IPS DF 4.7 (cell line): ENCODE measurements around the gene RNPS1.
"Not testable (repeated sequence)": the region's sequence is repeated elsewhere in the genome, so short reads cannot be mapped to it uniquely, and the experiment has no call there.

Source experiments
- DNase-seq: peaks from one replicate; pipeline ENCODE4 v3.0.0-alpha.2; 2013; ENCODE audit warnings: low spot score; ENCODE audit errors: extremely low read depth

Gene RNPS1

DNA sequence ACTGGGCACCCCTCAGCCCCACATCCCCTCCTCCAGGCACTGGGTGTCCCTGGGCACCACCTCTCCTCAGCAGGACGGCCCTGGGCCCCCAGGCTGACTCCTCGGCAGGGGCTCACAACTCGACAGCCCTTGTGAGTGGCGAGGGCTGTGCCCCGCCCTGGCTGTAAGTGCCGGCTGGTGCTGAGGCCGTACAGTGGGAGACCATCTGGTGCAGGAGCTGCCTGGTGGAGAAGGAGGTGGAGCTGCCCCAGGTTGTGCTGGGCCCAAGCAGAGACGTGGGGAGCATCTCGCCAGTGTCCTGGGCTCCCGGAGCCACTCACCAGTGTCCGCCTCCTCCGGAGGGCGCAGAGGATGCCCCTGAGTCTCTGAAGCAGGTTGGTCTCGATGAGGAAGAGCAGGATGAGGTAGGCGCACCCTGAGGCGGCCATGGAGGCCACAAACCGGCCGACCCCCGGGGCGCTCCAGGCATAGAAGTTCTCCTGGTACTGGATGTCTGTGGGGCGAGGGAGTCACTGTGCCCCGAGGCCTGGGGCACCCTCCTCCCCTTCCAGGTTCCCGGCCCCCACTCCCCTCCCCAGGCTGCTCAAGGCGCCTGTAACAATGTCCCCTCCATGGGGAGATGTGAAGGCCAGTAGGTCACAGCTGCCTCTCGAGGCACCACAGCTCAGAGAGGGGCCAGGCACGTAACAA, 15.1 kb upstream of the RNPS1 start:
- DNase-seq = no peak

DNA sequence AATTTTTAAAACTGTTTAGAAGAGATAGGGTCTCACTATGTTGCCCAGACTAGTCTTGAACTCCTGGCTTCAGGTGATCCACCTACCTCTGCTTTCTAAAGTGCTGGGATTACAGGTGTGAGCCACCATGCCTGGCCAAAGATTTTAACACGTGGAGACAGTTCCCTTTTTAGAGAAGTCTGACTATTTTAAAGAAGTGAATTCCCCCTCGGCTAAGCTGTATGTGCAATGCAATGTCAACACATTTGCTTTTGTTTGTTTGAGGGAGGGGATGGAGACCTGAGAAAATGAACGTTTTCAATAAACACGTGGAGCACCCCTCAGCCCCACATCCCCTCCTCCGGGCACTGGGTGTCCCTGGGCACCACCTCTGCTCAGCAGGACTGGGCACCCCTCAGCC, 14.3 kb upstream of the RNPS1 start:
- no peak for DNase-seq

DNA sequence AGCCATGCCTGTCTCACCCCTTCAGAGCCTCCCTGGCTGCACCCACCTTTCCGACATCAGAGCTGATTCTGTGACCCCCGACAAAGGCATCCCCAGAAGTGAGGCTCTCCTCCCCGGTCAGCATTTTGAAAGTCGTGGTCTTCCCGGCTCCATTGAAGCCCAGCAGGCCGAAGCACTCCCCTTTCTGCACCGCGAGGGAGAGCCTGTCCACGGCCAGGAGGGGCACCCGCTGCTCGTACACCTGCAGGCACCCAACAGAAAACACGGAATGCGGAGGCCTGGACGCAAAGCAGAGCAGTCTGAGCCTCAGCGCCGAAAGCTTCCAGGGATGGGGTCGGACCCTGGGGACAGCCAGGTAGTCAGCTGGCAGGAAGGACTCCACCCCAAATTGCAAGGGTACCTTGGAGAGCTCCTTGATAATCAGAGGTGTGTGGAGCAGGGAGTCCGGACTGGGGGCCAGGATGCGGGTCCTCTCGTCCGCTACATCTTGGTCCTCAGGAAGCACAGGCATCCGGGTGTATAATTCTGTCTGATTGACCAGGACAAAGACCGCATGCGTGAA, 13.1 kb upstream of the RNPS1 start:
- DNase-seq = no peak

DNA sequence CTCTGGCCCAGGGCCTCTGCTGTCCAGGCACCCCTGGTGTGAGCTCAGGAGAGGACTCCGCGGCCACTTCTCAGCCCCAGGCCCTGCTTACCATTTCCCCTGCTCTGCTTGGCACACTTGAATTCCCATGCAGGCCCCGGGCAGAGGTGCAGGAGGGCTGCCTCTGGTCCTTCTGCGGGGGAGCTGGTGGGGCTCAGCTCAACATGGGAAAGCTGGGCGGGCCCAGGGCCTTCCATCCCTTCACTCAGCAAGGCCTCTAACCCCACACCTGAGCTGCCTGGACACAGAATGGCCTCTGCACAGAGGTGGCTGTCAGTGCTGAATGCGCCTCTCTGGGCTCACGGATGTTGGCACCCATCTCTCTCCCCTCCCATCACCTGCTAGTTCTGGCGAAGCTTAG, 12.5 kb upstream of the RNPS1 start:
- DNase-seq = no peak

DNA sequence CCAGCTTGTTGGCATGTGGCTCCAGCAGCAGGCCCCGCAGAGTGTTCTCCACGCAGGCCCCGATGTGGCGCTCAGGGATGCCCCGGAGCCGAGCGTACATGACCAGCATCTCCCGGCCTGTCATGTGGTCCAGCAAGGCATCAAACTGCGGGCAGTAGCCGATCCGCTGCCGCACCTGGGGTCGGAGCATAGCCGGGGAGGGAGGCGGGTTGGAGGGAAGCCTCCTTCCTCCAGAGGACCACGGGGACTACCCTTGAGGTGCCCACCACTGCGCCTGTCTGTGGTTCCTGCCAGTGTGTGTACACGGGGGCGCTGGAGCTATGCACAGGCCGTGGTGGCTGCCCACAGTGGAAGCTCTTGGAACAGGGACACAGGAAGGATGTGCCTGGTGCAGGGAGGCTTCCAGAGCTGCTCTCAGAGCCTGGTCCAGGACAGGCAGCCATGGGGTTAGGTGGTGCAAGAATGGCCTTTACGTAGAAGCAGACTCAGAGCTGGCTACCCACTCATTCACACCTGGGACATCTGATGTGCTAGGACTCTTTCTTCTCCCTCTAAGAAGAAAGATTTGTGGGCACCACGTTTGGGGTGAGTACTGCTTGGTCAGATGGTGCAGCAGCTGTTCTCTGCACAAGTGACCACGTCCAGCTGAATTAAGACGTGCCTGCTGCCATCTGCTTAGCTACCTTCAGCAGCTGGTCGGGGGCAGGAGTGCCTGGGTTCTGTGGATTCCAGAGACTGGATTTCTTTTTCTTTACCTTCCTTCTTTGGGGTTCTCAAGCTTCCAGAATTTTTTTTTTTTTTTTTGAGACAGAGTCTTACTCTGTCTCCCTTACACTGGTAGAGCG, 11.3 kb upstream of the RNPS1 start:
- no peak for DNase-seq

DNA sequence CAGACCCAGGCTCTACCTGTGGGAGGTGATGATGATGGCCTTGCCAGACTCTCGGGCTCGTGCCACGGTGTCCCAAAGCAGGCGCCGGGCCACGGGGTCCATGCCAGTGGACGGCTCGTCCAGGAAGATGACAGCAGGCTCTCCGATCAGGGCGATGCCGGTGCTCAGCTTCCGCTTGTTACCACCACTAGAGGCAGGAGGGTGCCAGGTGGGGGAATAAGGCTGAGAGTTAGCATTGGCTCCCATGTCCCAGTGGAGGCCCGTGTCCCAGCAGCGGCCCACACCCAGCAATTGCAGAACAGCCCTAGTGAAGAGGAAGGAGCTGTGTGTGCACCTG, 10.3 kb upstream of the RNPS1 start:
- DNase-seq = no peak

DNA sequence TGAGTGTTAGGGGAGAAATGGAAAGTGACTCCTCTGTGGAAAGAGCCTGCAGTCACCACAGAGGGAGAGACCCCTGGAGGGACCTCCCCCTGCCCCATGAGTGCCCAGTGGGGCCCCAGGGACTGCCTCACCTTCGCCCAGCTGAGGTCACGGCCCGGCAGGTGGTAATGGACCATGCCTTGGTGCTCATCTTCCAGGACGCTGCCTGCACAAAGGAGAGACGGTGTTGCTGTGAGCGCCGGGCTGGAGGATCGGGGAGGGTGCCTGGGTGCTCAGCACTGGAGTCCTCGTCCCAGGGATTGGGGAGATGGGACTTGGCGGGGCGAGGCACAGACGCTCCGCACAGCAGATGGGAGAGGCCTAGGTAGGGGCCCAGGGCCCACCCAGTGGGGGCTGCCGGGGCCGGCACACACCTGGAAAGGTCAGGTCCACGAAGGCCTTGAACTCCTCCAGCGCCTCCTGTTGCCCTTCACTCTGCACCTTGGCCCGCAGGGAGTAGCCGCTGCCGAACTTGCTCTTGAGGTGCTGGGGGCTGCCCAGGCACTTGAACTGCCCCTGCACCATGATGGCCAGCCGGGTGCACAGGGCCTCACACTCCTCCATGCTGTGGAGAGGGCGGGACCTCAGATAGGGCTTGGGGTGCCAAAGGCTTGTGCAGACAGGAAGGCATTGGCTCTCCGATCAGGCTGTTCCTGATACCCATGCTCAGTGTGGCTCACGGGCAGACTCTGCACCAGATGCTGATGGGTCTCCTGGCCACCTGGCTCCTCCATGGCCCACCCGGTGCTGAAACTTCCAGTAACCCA, 9.7 kb upstream of the RNPS1 start:
- DNase-seq = no peak

DNA sequence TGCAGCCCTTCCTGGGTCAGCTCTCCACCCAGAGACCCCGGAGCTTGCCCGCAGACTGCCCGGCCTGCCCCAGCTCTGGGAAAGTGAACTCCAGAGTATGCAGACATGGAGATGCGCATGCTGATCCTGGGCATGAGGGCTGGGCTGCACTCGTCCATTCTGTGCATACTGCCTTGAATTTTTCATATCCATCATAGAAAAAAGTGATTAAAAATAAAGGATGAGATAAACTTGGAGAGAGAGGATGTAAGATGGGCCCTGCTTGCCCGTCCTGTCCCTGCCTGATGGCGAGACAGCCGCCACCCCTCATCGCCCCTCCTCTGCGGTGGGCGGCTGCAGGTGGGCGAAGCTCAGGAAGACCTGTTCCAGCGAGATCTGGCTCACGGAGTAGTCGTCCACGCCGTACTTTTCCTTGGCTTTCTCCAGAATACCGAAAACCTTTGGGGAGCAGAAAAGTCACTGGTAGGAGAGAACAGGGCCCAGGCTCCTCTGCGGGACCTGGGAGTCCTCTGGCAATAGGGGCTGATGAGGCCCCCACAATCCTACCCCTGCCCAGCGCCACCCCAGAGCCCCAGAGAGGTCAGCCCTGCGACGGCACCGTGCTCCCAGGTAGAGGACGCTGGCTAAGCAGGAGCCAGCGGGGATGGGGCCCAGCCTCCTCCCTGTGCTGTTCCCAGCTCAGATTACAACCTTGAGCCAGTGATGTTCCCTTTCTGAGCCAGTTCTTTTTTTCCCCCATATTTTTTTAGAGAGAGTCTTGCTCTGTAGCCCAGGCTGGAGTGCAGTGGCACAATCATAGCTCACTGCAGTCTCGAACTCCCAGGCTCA, 8.7 kb upstream of the RNPS1 start:
- no peak for DNase-seq

DNA sequence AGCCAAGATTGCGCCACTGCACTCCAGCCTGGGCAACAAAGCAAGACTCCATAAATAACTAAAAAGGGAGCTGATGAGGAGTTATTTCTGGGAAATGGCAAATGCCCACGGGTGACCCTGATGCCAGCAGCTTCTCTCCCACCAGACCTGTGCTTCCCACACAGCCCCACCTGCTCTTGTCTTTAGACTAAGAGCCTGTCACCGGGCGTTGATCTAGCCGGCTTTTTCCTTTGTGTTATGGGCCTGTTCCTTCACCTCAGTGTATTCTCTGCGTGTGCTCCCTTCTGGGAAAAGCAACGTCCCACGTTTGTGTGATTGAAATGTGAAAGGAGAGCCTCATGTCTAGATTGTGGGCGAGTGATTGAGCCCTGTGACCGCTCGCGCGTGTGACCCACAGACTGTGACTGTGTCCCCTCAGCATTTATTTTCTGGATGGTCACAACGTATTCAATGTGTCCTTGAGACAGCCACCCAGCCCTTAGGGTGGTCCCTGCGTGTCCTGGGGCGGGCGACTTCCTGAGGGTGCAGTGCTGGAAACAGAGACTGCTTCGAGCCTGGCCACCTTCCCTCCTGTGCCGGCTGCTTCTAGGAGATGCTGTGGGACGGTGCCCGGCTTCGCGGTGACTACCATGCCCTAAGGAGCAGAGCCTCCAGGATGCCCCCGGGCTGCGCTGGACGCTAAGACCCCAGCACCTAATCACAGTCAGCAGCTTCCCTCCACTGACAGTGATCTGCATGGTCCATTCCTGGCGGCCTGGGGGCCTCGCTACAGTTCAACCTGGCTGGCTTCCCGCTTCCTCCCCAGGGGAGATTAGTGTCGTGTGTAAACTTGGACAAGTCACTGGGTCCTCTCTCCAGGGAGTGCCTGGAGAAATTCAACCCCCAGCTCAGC, 7.8 kb upstream of the RNPS1 start:
- no peak for DNase-seq

DNA sequence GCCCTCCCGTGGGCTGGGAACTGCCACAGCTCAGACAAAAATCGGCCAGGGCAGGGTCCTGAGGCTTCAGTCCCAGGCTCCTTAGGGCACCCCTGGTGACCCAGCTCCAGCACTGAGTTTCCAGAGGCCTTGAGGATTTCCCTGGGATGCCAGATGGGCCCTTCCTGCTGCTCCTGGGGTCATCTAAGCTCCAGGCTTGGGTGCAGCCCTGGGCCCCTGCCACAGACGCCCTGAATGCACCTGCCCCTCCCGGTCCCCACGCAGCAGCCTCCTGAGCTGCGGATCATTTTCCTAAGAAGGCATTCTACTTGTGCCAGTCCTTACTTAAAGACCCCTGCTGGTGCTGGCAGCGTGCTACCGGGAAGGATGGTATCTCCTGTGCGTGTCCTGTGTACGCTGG, 6.0 kb upstream of the RNPS1 start:
- no peak for DNase-seq

DNA sequence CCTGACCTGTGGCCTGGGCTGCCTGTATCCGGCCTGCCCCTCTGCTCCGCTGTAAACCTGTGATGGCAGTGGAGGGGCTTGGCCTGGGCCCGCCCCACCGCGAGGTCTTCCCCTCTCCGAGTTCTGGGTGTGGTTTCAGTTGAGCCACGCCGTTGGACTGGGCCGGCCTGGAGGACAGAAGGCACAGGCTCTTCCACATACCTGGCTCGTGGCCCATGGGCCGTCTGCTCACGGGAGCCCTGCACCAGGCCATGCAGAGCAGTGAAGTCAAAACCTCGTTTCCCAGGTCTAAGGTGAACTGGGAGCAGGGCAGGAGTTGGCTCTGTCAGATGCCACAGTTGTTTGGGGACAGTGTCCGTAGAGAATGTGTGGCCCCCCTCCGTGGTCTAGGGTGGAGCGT, 5.6 kb upstream of the RNPS1 start:
- no peak for DNase-seq

DNA sequence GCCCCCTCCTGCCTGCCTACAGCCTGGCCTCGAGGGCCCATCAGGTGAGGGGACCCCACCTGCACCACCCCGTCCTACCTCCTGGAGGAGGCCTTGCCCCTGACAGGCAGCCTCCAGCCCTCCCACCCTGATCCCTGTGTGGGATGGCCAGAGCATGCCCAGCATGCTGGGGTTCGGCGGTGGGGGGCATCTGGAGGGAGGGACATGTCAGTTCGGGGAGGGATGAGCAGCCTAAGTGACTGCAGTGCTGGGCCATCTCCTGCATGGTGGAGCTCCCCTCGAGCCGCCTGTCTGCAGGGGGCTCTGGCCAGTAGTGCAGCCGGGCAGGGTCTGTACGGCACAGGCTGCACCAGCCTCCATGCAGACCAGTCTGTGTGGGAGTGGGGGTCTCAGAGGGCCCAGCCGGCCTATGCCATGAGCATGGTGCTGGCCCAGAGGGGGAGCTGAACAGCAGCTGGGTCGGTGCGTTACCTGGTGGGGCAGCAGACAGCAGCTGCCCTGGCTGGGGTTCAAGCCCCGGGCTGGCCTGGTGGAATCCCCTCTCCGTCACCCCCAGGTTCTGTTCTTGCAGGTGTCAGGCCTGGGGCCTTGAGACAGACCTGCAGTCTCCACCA, 4.0 kb upstream of the RNPS1 start:
- DNase-seq = no peak

DNA sequence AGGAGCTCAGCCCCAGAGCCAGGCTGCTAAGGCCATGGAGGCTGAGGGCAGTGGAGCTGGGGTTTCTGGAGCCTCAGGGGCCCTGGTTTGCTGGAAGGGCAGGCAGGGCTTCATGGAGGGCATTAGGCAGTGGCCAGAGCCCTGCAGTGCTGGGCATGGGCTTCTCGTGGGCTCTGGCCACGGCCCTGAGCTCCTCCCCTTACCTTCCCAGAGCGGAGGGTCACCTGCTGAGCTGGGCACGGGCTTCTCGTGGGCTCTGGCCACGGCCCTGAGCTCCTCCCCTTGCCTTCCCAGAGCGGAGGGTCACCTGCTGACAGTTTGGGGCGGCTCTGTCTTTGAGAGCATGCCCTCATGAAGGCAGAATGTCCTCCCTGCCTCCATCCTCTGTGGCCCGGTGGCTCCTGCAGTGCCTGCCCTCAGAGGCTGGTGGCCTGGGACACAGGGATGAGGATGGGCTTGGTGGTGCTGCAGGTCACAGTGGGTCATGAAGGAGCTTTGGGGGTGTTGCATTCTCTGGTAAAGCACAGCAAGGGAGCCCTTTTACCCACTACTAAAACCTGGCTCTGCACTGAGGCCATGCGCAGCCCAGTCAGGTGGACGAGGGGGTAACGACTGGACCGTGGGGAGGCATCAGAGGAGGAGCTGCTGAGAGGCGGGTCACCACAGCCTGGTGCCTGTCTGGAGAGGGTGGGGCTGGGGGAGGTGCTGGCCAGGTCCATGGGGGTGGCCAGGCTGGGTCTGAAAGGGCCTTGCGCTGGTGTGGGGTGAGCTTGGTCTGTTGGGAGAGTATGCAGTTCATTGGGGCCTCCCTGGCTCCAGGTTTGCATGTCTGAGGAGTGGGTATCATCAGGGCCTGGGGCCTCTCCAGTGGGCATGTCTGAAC, 2.9 kb upstream of the RNPS1 start:
- DNase-seq = no peak

DNA sequence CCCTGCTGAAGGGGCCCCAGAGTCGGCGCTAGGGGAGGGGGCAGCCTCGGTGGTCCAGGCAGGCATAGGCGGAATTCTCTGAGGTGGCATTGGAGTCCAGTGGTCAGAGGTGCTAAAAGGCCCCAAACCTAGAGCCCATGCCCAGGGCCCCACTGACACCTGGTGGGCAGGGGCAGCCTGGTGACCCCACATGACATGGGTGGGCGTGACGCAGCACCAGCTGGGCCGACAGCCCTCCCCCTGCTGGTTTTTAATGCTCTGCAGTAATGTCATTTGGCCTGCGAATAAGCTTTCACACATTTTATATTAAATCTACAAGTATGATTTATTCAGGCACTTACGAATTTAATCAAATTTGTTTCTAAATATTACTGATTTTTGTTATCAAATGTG, 2.1 kb upstream of the RNPS1 start:
- DNase-seq = no peak

DNA sequence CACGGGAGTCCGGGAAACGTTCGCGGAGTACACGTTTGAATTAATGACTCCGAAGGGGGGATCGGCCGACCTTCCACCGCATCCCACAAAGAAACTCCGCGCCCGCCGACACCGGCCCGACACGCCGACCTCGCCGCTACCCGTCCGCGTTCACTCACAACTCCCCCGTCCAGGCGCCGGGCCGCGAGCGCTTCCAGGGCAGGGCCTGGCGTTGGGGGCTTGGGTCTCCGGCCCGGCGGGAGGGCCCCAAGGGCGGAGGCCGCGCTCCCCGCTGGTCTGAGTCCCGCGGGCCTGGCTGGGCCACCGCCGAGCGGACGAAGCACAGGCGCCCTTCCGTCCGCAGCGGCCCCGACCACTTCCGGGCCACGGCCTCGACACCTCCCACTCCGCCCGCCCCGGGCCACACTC, 417 bp downstream of the RNPS1 start:
- not testable (repeated sequence) for DNase-seq

DNA sequence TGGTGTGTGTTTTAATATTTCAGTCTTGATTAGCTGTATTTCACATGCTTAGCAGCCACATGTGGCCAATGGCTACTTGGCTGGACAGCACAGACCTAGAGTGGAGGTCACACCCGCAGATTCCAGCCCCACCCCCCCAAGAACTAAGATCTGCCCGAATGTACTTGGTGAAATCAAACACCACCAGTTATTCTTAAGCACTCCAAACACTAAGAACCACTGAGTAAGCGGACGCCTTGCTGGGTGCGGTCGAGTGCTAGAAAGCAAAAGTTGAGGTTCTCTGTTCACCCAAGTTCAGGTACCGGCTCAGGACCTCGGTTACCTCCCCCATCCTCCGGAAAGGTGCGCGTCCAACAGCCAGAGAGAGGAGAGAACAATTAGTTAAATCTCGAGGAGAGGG, 1.0 kb downstream of the RNPS1 start:
- DNase-seq = not testable (repeated sequence)

DNA sequence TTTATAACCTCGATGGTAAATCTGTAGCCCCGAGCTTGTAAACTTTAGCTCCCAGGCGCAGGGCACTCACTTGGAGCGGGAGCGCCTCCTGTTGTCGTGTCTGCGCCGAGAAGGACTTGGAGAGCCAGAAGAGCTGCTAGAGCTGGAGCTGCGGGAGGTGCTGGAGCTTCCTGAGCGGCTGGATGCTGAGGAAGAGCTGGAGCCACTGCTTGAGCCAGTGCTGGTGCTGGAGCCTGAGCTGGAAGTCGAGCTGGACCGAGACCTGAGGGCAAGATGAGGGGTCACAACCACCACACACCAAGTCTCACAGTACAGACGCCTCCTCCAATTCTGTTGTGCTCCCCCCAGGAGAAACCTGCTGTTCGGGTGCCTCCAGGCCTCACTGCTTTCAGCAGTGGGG, 4.9 kb downstream of the RNPS1 start:
- DNase-seq = not testable (repeated sequence)

DNA sequence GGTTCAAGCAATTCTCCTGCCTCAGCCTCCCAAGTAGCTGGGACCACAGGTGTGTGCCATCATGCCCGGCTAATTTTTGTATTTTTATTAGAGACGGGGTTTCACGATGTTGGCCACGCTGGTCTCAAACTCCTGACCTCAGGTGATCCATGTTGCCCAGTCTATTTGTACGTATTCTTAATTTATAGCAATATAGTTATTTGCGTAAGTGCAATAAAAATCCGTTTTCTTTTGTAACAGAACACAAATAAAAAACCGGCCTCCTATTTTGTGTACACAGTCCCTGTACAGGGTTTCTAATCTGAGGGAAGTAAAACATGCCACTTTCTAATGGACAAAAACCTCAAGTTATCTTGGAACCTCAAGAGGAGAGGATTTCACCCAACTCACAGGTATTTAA, 7.7 kb downstream of the RNPS1 start:
- no peak for DNase-seq

DNA sequence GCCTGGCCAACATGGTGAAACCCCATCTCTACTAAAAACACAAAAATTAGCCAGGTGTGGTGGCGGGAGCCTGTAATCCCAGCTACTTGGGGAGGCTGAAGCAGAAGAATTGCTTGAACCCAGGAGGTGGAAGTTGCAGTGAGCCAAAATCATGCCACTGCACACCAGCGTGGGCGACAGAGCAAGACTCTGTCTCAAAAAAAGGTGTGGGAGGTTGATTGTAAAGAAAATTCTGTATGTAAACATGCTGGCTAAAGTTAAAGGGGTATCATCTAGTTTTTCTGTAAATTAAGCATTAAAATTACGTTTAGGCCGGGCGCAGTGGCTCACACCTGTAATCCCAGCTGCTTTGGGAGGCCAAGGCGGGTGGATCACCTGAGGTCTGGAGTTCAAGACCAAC, 9.4 kb downstream of the RNPS1 start:
- DNase-seq = not testable (repeated sequence)
